Epidermal melanocyte (primary cell): ENCODE data around the gene FOXE1.

Source experiments
- DNase-seq: peaks from one replicate; pipeline ENCODE4 v3.0.0; 2011; ENCODE audit warnings: low spot score; ENCODE audit not compliant: insufficient read length

Gene FOXE1

DNA sequence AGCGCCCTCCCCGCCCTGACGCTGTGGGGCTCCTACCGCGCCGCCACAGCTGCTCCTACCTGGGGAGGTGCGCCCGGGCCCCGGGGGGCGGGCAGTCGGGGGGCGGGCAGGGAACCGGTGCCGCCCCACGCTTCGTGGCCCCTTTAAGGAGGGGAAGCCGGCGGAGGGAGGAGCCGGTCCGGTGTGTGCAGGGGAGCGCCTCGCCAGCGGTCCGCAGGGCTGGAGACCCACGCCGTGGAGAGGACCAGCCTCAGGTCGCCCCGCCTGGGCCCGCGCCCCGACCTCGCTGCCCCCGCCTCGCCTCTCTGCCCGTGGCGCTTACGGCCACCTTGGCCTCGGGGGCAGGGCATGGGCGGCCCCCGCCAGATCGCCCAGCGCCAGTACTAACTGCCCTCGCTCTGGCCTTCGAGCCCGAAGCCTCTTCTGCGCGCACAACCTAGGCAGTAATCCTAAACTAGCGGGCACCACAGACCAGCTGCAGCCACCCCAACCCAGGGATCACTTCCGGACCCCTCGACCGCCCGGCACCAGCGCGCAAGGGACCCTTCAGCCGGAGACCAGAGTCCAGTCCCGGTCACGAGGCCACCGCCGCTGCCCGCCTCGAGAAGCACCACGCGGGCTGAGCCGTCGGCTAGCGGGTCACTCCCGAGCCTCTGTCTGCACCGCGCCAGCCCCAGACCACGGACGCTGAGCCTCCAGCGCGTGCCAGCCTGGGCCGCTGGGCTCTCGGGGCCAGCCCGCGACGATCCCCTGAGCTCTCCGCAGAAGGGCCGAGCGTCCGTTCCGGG lies at the start of gene FOXE1:
TSS of gene FOXE1 (plus strand) at position 171 of the 788 bp plus-strand sequence. CDS start 689 bp downstream, outside the sequence.
- DNase-seq, result no peak

DNA sequence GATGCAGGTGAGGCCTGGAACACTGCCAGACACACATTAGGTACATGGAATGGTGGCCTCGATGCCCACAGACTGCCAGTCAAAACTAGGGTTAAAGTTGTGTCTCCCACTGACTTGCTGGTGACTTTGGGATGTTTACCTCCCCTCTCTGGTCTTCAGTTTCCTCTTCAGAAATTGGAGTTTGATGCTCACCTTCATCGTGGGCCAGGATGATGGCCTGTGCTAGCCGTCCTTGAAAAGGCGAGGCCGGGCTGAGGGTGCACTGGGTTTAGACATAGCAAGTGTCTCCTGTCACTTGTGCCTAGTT lies 49.0 kb upstream of the FOXE1 start:
- no peak for DNase-seq

DNA sequence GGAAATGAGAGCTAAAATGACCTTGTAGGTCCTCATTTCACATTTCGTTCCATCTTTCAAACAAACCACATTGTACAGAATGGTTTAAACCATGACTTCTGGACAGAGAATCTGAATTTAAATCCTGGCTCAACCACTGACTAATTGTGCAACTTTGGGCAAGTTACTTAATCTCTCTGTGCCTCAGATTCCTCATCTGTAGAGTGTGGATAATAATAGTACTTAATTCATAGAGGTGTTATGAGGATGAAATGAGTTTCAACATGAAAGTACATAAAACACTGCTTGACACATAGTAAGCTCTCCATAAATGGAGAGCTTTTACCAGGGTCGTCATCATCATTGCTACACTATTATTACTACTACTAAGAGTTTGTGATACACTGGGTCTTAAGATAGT lies 46.3 kb upstream of the FOXE1 start:
- DNase-seq, result no peak

DNA sequence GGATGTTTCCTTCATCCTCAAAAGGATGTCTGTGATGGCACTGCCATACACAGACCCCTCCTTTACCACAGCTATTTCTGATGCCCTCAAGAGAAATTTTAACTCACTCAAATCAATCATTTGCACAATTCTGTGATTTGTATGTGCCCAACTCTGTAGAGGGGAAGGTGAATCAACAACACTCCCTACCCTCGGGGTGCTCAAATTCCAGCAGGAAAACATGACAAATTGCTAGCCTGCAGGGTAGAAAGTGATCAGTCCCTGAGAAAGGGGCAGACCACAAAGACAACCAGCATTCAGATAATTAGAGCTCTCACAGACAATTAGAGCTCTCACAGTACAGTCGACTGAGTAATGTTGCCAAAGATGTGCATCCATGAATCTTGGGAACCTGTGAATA lies 45.3 kb upstream of the FOXE1 start:
- no peak for DNase-seq

DNA sequence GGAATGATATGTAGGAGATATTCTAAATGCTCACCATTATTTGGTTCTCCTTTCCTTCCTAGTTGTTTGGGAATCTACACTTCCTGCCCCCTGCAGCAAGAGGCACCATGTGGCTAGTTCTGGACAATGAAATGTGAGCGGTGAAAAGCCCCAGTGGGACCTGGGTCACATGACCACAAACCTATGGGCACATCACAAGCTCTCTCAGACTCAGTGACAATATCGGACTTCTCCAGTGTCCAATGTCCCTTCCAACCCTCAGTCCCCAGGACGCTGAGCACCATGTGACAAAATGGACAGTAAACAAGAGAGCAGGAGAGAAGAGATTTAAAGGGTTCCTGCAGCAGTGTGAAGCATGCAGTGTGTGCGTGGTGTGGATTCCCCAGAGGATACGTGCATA lies 44.6 kb upstream of the FOXE1 start:
- DNase-seq, result no peak

DNA sequence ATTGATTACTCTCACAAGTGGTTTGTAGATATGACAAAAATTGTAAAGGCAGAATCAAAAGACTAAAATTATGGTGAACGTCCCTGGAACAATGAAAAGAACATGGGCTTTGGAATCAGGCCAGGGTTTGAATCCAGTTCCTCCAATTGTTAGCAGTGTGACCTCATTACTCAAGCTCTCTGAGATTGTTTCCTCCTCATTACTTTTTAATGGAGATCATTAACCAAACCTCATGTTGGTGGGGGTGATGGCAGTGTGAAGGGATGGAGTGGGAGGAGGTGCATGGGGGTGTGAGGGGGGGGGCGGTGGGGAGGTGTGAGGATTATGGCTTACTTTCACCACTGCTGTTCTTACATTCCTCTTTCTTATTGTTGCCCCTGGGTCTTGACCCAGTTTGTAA lies 44.1 kb upstream of the FOXE1 start:
- no peak for DNase-seq

DNA sequence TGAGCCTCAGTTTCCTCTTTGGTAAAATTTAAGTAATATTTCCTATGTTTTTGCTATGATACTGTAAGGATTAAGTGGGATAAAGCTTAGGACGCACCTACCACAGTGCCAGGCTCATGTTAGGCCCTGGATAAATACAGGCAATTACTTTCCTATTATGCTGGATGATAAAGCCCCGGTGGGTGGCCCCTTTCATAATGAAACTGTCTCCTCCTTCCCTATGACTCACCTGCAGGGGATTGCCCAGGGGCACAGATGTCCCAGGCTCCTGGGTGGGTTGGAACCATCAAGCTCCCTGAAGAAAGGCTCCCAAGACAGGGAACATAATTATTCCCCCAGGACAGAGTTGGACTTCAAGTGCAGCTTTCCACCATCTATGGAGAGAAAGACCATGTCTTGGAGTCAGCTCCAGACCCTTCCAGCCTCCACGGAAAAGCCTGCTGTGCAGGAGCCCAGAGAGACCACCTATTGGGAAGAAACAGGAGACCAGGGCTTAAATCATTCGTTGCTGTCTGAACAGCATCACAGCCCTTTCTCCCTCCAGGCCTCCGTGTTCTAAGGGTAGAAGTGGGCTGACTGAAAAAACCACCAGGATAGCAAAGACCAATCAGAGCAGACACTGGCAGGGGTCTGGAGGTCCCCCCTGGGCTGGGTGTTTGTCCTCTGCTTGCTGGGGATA lies 43.2 kb upstream of the FOXE1 start:
- DNase-seq, result no peak

DNA sequence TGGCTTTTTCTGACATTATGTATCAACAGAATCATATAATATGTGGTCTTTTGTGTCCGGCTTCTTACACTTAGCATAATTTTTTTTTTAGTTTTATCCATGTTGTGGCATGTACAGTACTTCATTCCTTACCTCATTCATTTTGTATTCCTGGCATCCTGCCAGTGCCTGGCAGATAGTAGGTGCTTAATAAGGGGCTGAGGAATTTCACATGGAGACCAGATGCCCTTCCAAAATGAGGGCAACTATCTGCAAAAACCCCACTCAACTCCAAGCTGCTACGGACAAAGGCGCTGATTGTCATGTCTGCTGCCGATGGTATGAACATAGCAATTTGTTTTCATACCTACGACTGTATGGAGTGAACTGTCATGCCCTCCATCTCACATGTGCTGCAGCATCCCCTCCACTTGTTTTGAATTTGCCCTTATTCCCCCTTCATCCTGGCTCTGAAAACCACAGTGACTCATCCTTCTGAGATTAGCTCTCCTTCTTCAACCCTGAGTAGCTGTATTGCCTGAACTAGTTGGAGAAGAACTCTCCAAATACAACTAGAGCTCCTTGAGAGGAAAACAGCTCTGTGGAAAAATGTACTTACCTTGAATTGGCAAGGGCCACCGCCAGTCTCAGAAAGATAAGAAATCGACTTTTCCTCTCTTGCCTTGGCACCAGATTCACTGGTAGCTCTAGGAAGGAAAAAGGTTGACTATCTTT lies 41.3 kb upstream of the FOXE1 start:
- DNase-seq, result no peak

DNA sequence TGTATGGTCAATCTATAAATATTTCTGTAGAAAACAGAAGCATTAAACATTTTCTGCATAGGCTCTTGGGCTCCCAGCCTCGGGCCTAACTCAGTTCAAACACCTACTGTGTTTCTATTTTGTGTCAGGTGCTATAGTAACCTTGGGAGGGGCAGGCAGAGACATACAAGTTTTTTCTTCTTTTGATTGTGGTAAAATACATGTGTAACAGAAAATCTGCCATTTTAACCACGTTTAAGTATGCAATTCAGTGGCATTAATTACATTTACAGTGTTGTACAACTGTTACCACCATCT lies 40.8 kb upstream of the FOXE1 start:
- no peak for DNase-seq

DNA sequence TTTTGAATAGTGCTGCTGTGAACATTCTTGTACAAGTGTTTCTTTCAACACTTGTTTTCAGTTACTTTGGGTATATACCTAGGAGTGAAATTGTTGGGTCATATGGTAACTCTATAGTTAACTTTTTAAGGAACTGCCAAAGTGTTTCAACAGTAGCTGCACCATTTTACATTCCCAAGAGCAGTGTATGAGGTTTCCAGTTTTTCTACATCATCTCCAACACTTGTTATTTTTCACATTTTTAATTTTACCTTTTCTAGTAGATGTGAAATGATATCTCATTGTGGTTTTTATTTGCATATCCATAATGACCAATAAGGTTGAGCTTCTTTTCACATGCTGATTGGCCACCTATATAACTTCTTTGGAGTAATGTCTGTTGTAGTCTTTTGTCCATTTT lies 40.0 kb upstream of the FOXE1 start:
- DNase-seq, result no peak

DNA sequence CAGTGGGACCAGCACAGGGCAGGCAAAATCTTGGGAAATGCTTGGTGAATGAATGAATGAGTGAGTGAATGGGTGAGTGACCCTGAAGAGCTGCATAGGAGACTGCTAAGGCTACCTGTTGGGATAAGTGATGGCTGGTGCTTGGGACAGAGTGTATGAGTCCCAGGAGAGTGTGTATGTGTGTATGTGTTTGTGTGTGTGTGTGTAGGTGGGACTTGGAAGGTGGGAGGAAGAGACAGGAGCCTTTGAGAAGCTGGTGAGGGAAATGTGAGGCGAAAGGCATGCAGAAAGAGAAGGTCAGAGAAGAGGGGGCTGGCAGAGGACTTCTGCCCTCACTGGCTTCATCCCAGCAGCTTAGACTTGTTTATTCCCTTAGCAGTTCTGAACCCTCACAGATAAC lies 33.3 kb upstream of the FOXE1 start:
- DNase-seq, result no peak

DNA sequence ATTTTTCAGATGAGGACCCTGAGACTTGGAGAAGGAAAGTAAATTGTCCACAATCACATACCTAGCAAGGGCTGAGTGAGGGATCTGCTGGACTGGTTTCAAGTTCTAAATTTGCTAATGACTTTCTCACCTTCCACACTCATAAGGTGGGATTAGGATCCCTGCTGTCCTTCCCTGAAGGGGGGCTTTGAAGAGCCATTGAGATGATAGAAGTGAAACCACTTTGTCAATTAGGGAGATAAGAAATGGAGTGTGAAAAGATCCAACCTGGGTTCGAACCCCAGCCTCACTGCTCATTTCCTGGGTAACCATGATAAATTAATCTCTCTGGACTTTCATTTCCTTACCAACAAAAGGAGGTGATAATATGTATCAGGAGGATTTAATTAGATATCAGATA lies 32.7 kb upstream of the FOXE1 start:
- no peak for DNase-seq

DNA sequence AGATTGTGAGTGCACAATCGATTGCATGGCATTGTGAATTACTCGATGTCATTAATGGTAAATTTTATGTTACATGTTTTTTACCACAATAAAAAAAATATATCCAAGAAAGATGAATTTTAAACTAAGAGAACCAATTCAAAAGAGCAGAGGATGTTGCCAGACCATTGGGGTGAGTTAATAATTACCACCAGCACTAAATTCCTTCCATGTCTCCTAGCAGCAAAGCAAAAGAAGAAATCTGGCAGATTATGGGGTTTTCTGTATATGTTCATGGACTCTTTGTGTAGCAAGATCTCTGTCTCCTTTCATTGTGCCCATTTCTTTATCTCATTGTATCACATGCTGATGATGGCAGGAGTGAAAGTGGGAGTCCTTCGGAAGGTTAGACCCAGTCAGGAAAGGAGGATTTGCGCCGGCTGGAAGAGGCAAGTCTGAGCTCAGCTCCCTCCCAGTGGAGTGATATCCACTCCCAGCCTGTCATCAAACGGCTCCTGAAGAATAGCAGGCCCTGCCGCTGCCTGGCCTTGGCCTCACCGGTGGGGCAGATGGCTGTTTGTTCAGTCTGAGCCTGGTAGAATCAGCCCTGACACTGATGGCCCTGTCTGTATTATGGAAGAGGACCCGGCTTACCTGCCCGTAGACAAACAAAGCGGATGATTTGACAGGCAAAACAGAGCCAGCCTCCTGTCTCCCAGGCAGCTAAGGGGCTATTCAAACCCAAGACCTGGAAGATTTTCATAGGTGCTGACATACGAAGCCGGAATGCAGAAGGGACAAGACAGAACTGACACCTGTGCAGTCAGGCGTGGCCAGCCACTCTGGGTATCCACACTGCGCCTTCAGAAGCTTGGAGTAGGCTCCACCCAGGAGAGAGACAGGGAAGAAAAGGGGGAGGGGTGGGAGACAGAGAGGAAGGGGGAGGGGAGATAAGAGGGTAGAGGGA lies 21.9 kb upstream of the FOXE1 start:
- DNase-seq, result no peak

DNA sequence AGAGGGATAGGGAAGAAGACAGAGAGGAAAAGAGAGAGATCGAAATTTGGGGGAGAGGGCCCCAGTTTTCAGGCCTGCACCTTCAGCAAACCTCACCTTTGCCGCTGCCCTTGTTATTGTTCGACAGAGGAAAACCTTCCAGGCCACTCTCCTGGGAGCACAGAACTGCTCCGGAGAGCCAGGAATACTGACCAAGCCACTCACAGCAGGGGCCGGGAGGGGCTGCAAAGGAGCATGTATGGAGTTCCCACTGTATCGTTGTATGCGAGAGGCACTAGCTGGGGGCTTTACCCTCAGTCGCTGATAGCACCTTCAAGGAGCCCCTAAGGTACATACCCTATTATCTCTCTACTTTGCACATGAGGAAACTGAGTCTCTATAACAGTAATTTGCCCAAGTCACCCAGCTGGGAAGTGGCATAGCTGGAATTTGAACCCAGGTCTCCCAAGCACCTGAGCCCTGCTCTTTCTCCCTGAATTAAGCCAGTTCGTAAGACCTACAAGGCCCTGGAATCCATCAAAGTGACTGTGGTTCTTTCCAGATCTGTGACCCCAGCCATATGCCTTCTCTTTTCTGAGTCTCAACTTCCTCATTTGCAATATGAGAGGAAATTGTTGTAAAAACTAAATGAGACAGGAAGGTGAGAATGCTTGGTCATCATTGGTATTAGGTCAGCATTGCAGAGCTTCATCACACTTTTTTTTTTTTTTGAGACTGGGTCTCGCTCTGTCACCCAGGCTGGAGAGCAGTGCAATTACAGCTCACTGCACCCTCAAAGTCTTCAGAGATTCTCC lies 21.0 kb upstream of the FOXE1 start:
- no peak for DNase-seq

DNA sequence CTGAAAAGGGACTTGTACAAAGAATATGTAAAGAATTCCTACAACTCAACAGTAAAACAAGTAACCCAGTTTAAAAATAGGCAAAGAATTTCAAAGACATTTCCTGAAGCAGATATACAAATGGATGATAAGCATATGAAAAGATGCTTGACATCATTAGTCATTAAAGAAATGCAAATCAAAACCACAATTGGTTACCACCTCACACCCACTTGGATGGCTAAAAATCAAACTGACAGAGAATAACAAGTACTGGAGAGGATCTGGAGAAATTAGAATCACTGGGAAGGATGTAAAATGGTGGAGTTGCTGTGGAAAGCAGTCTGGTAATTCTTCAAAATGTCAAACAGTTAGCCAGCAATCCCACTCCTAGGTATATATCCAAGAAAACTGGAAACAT lies 12.5 kb upstream of the FOXE1 start:
- DNase-seq, result no peak

DNA sequence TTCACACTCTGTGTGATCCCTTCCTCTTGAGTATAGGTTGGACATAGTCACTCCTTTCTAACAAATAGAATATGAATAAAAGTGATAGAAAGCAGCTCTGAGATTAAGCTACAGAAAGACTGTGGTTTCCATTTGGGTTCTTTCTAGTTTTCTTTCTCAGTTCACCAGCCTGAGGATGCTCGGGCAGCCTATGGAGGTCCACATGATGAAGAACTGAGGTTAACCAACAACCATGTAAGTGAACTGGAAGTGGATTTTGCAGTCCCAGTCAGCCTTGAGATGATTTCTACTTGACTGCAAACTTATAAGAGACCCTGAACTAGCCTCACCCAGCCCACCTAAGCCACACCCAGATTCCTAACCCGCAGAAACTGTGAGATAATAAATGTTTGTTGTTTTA lies 10.1 kb upstream of the FOXE1 start:
- no peak for DNase-seq

DNA sequence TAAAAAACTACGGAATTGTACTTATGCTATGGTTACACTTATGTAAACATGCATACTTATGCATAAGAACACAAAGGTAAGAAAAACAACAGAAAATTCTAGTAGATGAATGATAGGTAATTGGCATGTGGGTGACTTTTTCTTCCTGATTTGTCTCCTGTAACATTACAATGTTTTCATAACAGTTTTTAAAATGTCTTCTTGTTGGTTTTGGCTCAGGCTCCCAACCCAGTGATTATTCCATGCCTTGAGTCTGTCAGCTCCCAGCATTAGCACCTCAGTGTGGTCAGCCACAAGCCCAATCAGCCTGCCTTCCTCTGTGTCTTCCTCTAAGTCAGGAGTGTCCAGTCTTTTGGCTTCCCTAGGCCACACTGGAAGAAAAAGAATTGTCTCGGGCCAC lies 7.9 kb upstream of the FOXE1 start:
- no peak for DNase-seq

DNA sequence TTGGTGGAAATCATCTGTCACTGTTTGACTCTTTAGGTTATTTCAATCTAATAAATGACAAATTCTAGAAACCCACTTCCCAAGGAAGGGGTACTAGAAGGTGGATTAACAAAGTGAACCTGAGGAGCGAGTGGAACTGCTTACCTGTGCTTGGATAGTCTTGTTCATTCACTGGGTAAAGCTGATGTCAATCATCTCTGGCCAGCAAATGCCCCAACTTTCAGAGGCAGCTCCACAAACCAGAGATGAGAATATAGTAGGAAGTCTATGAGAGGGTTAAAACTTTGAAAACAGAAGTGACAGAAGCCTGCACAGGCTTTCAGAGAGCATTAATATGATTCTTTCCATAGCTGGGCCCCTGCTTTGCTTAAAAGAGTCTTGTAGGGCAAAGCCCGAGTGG lies 7.3 kb upstream of the FOXE1 start:
- no peak for DNase-seq

DNA sequence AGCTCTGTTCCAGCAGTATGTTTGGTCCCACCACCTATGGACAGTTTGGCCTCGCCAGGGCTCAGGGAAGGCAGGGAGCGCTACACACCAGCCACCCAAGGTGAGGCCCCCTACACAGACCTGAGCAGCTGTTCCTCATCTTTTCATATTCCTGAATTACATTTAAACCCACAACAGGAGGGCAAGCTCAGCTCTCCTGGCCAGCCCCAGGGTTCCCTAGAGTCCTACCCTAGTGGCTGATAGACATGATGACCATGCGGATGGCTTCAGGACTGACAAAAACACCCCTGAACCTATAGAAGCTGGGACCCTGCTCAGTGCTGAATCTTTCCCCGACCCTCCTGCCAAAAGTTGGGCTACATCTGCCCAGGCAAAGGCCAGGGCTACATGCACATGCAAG lies 6.7 kb upstream of the FOXE1 start:
- DNase-seq, result no peak

DNA sequence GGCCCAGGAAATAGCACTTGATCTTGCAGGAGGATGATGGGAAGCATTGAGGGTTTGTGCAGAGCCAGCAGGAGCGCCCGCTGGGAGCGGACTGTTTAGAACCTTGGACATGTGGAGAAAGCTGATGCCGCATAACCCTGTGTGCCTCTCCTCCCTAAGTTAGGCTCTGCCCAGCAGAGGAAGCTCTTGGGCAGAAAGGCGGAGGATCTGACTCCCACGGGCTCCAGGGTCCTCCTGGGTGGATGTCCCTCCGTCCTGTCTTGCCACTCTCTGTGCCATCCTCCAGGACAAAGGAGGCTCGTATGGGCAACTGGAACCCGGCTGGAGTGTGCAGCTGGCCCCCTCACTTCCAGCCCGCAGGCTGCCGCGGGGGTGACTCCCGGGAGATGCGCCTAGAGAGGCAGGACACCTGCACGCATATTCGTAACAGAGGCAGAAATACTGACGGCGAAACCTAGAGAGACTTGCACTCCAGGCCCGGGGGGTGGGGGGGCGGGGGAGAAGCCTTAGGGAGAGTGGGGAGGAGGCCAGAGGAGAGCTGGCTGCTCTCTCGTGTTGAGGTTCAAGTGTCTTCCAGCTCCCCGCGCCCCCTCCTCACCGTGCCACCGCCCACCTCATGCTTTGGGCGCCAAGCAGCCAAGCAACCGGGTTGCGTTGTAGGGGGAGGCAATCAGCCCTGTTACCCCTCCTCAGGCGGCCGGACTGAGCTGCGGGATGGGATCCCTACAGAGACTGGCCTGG lies 5.4 kb upstream of the FOXE1 start:
- DNase-seq, result no peak

DNA sequence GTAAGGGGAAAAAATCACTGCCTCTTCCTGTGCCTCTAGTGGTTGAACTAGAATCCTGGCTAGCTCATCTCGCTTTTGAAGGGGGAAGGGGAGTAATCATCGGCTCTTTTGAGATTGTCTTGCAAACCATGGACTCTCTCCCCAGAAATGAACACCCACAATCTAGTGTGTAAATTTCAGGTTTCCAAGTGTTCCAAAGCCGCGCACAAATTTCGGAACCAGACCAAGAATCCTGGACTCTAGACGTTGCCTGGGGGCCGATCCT lies 4.9 kb upstream of the FOXE1 start:
- no peak for DNase-seq
